Muscle layer of duodenum (tissue), 2 donors: ENCODE results near the gene RASSF3.
"Not testable (repeated sequence)": the region's sequence is repeated elsewhere in the genome, so short reads cannot be mapped to it uniquely, and the experiment has no call there.

Experiments
- H3K27ac ChIP-seq: one replicate; pipeline ENCODE4 v1.7.0; 2013; ENCODE audit warnings: mild to moderate bottlenecking, low read length
- H3K27me3 ChIP-seq: one replicate; pipeline ENCODE4 v1.7.0; 2013; ENCODE audit warnings: low read depth, mild to moderate bottlenecking, control low read depth, low read length
- H3K36me3 ChIP-seq, 2 donors: one replicate each; pipeline ENCODE4 v1.7.0; 2013; ENCODE audit warnings: low read length in 2 of 2, control low read depth in 1 of 2, mild to moderate bottlenecking in 1 of 2; ENCODE audit not compliant: insufficient read depth in 2 of 2, control insufficient read depth in 1 of 2
- H3K4me1 ChIP-seq, 2 donors: one replicate each; pipeline ENCODE4 v1.7.0; 2013; ENCODE audit warnings: low read length in 2 of 2, mild to moderate bottlenecking in 2 of 2, control low read depth in 1 of 2, moderate library complexity in 1 of 2; ENCODE audit not compliant: insufficient read depth in 2 of 2, control insufficient read depth in 1 of 2
- H3K4me3 ChIP-seq, 2 donors: one replicate each; pipeline ENCODE4 v1.7.0; 2013; ENCODE audit warnings: low read length in 2 of 2, low read depth in 1 of 2, mild to moderate bottlenecking in 1 of 2
- H3K9me3 ChIP-seq, 2 donors: one replicate each; pipeline ENCODE4 v1.7.0; 2013; ENCODE audit warnings: low read length in 2 of 2, control low read depth in 1 of 2, mild to moderate bottlenecking in 1 of 2; ENCODE audit not compliant: control insufficient read depth in 1 of 2
- donor health status: healthy.

Gene RASSF3

GRCh38 chr12:64636856-64637255 lies 26.6 kb downstream of the RASSF3 start:
- no peak overlapping the region for H3K4me3 ChIP-seq
- peaks cover 0 to 37% of the 10 kb centered on the region in 2 donors for H3K4me1 ChIP-seq
- H3K36me3 ChIP-seq = peaks cover 0 to 3% of the 10 kb centered on the region in 2 donors
- no peaks in the 10 kb centered on the region for H3K27me3 ChIP-seq
- no peak overlapping the region for H3K27ac ChIP-seq
- H3K9me3 ChIP-seq = no peaks in the 10 kb centered on the region

GRCh38 chr12:64639466-64639865 lies 29.2 kb downstream of the RASSF3 start:
- H3K36me3 ChIP-seq = peaks cover 0 to 3% of the 10 kb centered on the region in 2 donors
- H3K27me3 ChIP-seq = no peaks in the 10 kb centered on the region
- H3K27ac ChIP-seq = no peak overlapping the region
- H3K9me3 ChIP-seq = no peaks in the 10 kb centered on the region
- H3K4me1 ChIP-seq = peaks cover 0 to 25% of the 10 kb centered on the region in 2 donors
- no peak overlapping the region for H3K4me3 ChIP-seq

- Histone ChIP-seq H3K4me3 (no peak overlapping the region), H3K27ac (no peak overlapping the region), H3K4me1 (peaks cover 0 to 12% of the 10 kb centered on the region in 2 donors)
Observed at GRCh38 chr12:64646318-64646717, 36.0 kb downstream of the RASSF3 start.

GRCh38 chr12:64649487-64649886 lies 39.2 kb downstream of the RASSF3 start:
- H3K4me3 ChIP-seq = no peak overlapping the region
- no peaks in the 10 kb centered on the region for H3K9me3 ChIP-seq
- H3K4me1 ChIP-seq = peaks cover 3 to 21% of the 10 kb centered on the region in 2 donors
- no peak overlapping the region for H3K27ac ChIP-seq
- H3K27me3 ChIP-seq = no peaks in the 10 kb centered on the region
- no peaks in the 10 kb centered on the region for H3K36me3 ChIP-seq

More at GRCh38 chr12:64646318-64646717, 36.0 kb downstream of the RASSF3 start:
- H3K9me3 ChIP-seq = no peaks in the 10 kb centered on the region
- H3K27me3 ChIP-seq = no peaks in the 10 kb centered on the region
- no peaks in the 10 kb centered on the region for H3K36me3 ChIP-seq

- Histone ChIP-seq H3K9me3 (no peaks in the 10 kb centered on the region), H3K4me1 (peaks cover 3 to 21% of the 10 kb centered on the region in 2 donors), H3K4me3 (no peak overlapping the region), H3K27ac (no peak overlapping the region), H3K27me3 (no peaks in the 10 kb centered on the region), H3K36me3 (no peaks in the 10 kb centered on the region)
Observed at GRCh38 chr12:64650762-64651161, 40.5 kb downstream of the RASSF3 start.

- no peaks in the 10 kb centered on the region for H3K36me3 ChIP-seq
- H3K4me3 ChIP-seq = no peak overlapping the region
- peaks cover 6 to 21% of the 10 kb centered on the region in 2 donors for H3K4me1 ChIP-seq
- no peak overlapping the region for H3K27ac ChIP-seq
- H3K9me3 ChIP-seq = no peaks in the 10 kb centered on the region
- no peaks in the 10 kb centered on the region for H3K27me3 ChIP-seq
Observed at GRCh38 chr12:64652346-64652745, 42.1 kb downstream of the RASSF3 start.

- Histone ChIP-seq H3K4me3 (no peak overlapping the region), H3K27ac (no peak overlapping the region), H3K9me3 (no peaks in the 10 kb centered on the region), H3K4me1 (peaks cover 6 to 21% of the 10 kb centered on the region in 2 donors), H3K27me3 (no peaks in the 10 kb centered on the region), H3K36me3 (no peaks in the 10 kb centered on the region)
Observed at GRCh38 chr12:64653123-64653522, 42.8 kb downstream of the RASSF3 start.

- not testable (repeated sequence) for H3K4me3 ChIP-seq, H3K36me3 ChIP-seq, H3K27ac ChIP-seq, H3K27me3 ChIP-seq, H3K9me3 ChIP-seq
- peaks cover 7 to 26% of the 10 kb centered on the region in 2 donors for H3K4me1 ChIP-seq
Observed at GRCh38 chr12:64653907-64654306, 43.6 kb downstream of the RASSF3 start.

- H3K36me3 ChIP-seq = no peaks in the 10 kb centered on the region
- H3K27ac ChIP-seq = no peak overlapping the region
- no peak overlapping the region for H3K4me3 ChIP-seq
- H3K9me3 ChIP-seq = no peaks in the 10 kb centered on the region
- H3K27me3 ChIP-seq = no peaks in the 10 kb centered on the region
- peaks cover 12 to 27% of the 10 kb centered on the region in 2 donors for H3K4me1 ChIP-seq
Observed at GRCh38 chr12:64655141-64655540, 44.8 kb downstream of the RASSF3 start.

- Histone ChIP-seq H3K27me3 (no peaks in the 10 kb centered on the region), H3K36me3 (no peaks in the 10 kb centered on the region), H3K9me3 (no peaks in the 10 kb centered on the region), H3K27ac (no peak overlapping the region), H3K4me1 (peaks cover 12 to 23% of the 10 kb centered on the region in 2 donors), H3K4me3 (no peak overlapping the region)
Observed at GRCh38 chr12:64656429-64656828, 46.1 kb downstream of the RASSF3 start.

GRCh38 chr12:64658892-64659481 lies 48.7 kb downstream of the RASSF3 start:
- Histone ChIP-seq H3K9me3 (no peaks in the 10 kb centered on the region), H3K27me3 (no peaks in the 10 kb centered on the region), H3K4me1 (peaks cover 10 to 22% of the 10 kb centered on the region in 2 donors), H3K4me3 (no peak overlapping the region), H3K27ac (no peak overlapping the region), H3K36me3 (no peaks in the 10 kb centered on the region)
